Measurements from ENCODE around the gene ADAMTS9.

DNA sequence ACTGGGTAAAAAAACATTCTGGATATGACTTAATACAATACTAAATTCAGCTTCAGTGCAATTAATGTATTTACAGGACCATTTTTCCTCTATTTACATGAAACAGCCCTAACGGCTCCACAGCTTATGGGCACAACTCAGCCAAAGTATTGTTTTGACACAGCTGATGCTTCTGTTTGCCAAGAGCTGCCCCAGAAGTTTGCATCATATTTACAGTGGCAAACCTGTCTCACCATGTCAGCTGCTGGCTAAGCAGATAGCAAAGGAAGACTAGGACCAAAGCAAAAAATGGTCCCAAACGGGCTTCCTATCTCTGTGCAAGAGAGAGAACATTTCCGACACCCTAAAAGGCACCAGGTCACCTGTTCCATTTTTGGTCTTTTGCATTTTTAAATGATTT lies 94.5 kb downstream of the ADAMTS9 start:
- TF ChIP-seq CTCF (IDR thresholded peaks at IDR 0.05) (no peak), POLR2A (IDR thresholded peaks at IDR 0.05) (no peak)

All from heart left ventricle (tissue), 13 donors.